HCT116 (cell line): ENCODE results near the gene FZR1. TPM values are rescaled to one million over a fixed set of nuclear protein-coding genes. Genes with fewer than 3 reads are reported as not detected.

Source experiments
- ATAC-seq: fragments of 200-7000 bp; cut with Tn5 transposase; 2 replicates; pipeline ENCODE4 v1.9.1; 2020; ENCODE audit warnings: mild to moderate bottlenecking, moderate library complexity
- BruUV-seq: library from RNA; stranded (reverse); fragments of 400-500 nt; replicated peaks from 2 replicates; lab custom pipeline; 2021; lab: Mats Ljungman, UMichigan
- CTCF ChIA-PET: fragments of 300-600 bp; sonication (Branson Sonifier 250); formaldehyde crosslinking; loops from one replicate; lab custom pipeline; 2021; ENCODE audit warnings: antibody characterized with exemption; lab: Charles Lee
- POLR2A ChIA-PET: fragments of 300-600, 350-600 bp; sonication (Branson Sonifier 250); formaldehyde crosslinking; loops from one replicate; lab custom pipeline; 2021; ENCODE audit warnings: antibody characterized with exemption; lab: Charles Lee
- RAD21 ChIA-PET, 2 experiments: fragments of 300-600 bp; sonication (Branson Sonifier 250); formaldehyde crosslinking; loops; one replicate each; lab custom pipeline; 2023; ENCODE audit warnings: low total read pairs in 2 of 2; ENCODE audit not compliant: uncharacterized antibody in 2 of 2, unreplicated experiment in 2 of 2, low non-redundant PET in 1 of 2; lab: Charles Lee
- DNase-seq: peaks from one replicate; pipeline ENCODE4 v3.0.0-alpha.2; 2010; ENCODE audit warnings: low read depth, low spot score
- H2AFZ ChIP-seq: fragments of 200-600 bp; shearing (Covaris generic), sonication (generic); 2 replicates; pipeline ENCODE4 v1.6.1; 2017; ENCODE audit warnings: low read depth, mixed run types, mixed read lengths, antibody characterized with exemption, low read length; ENCODE audit not compliant: poor library complexity, severe bottlenecking
- H3K27ac ChIP-seq: 2 replicates; pipeline ENCODE4 v1.5.1; 2012; ENCODE audit warnings: low read depth, low read length
- H3K27me3 ChIP-seq: fragments of 200-600 bp; sonication (generic); 2 replicates; pipeline ENCODE4 v1.6.1; 2016; ENCODE audit warnings: mixed run types, low read length, mixed read lengths; ENCODE audit not compliant: insufficient read depth
- H3K36me3 ChIP-seq, 2 experiments: fragments of 200-500 bp in 1 of 2; fragments of 200-600 bp in 1 of 2; sonication (Bioruptor generic) in 1 of 2; sonication (generic) in 1 of 2; 2 replicates each; pipeline versions ENCODE4 v1.5.1 to v1.6.1; 2014 to 2016; ENCODE audit warnings: low read length in 2 of 2, inconsistent platforms in 1 of 2, mixed read lengths in 1 of 2, mixed run types in 1 of 2; ENCODE audit not compliant: insufficient read depth in 2 of 2, control insufficient read depth in 1 of 2
- H3K4me1 ChIP-seq, 2 experiments: fragments of 200-600 bp in 1 of 2; sonication (generic) in 1 of 2; 2 replicates each; pipeline versions ENCODE4 v1.5.1 to v1.6.1; 2012 to 2017; ENCODE audit warnings: low read length in 2 of 2, inconsistent platforms in 1 of 2, mild to moderate bottlenecking in 1 of 2, mixed read lengths in 1 of 2, mixed run types in 1 of 2, moderate library complexity in 1 of 2; ENCODE audit not compliant: insufficient read depth in 2 of 2, control insufficient read depth in 1 of 2
- H3K4me2 ChIP-seq: fragments of 200-600 bp; sonication (generic); 2 replicates; pipeline ENCODE4 v1.6.1; 2017; ENCODE audit warnings: mixed run types, low read length, mixed read lengths
- H3K4me3 ChIP-seq, 2 experiments: fragments of 200-600 bp in 1 of 2; sonication (generic) in 1 of 2; replicated peaks in 1 of 2; 2 replicates each; pipeline ENCODE4 v1.5.1; 2011 to 2016; ENCODE audit warnings: low read length in 2 of 2, control low read depth in 1 of 2, low read depth in 1 of 2, mild to moderate bottlenecking in 1 of 2, mixed read lengths in 1 of 2, mixed run types in 1 of 2
- H3K79me2 ChIP-seq: fragments of 200-600 bp; sonication (generic); 2 replicates; pipeline ENCODE4 v1.6.1; 2017; ENCODE audit warnings: mild to moderate bottlenecking, mixed run types, low read length, moderate library complexity, mixed read lengths; ENCODE audit not compliant: insufficient read depth
- H3K9ac ChIP-seq: fragments of 200-600 bp; sonication (generic); 2 replicates; pipeline ENCODE4 v1.6.1; 2016; ENCODE audit warnings: low read length, mixed read lengths
- H3K9me2 ChIP-seq: fragments of 200-600 bp; sonication (generic), shearing (Covaris generic); 2 replicates; pipeline ENCODE4 v1.6.1; 2017; ENCODE audit warnings: mixed run types, mild to moderate bottlenecking, moderate library complexity; ENCODE audit not compliant: insufficient read depth
- H3K9me3 ChIP-seq, 2 experiments: fragments of 200-500 bp in 1 of 2; fragments of 200-600 bp in 1 of 2; sonication (Bioruptor generic) in 1 of 2; sonication (generic) in 1 of 2; 2 replicates each; pipeline ENCODE4 v1.6.1; 2014 to 2017; ENCODE audit warnings: low read length in 2 of 2, mixed read lengths in 2 of 2, inconsistent platforms in 1 of 2, low read depth in 1 of 2, mild to moderate bottlenecking in 1 of 2, mixed run types in 1 of 2, moderate library complexity in 1 of 2; ENCODE audit not compliant: control insufficient read depth in 1 of 2, insufficient read depth in 1 of 2
- H4K20me1 ChIP-seq: fragments of 200-600 bp; sonication (generic), shearing (Covaris generic); 2 replicates; pipeline ENCODE4 v1.6.1; 2017; ENCODE audit warnings: mixed run types, mild to moderate bottlenecking, moderate library complexity; ENCODE audit not compliant: insufficient read depth
- CBX3 ChIP-seq: IDR thresholded peaks from 2 replicates; pipeline ENCODE4 v1.6.1; 2012; ENCODE audit warnings: low read depth
- CTCF ChIP-seq, 3 experiments: fragments of 200-600 bp in 1 of 3; sonication (generic) in 1 of 3; IDR thresholded peaks in 2 of 3; conservative IDR thresholded peaks in 1 of 3; 2 replicates each; pipeline ENCODE4 v1.5.1; 2012 to 2017; ENCODE audit warnings: low read depth in 2 of 3, low read length in 2 of 3, antibody characterized with exemption in 1 of 3, borderline replicate concordance in 1 of 3, control low read depth in 1 of 3, mild to moderate bottlenecking in 1 of 3, mixed read lengths in 1 of 3, mixed run types in 1 of 3, moderate library complexity in 1 of 3; ENCODE audit not compliant: insufficient read depth in 1 of 3
- EGR1 ChIP-seq: IDR thresholded peaks from 2 replicates; pipeline ENCODE4 v1.6.1; 2012; ENCODE audit warnings: low read depth
- EZH2 ChIP-seq: fragments of 200-600 bp; sonication (generic); IDR thresholded peaks from 2 replicates; pipeline ENCODE4 v1.6.1; 2017; ENCODE audit warnings: antibody characterized with exemption, mixed run types
- MAX ChIP-seq: IDR thresholded peaks from 2 replicates; pipeline ENCODE4 v1.6.1; 2012
- POLR2AphosphoS5 ChIP-seq: IDR thresholded peaks from 2 replicates; pipeline ENCODE4 v1.6.1; 2011; ENCODE audit warnings: mild to moderate bottlenecking, low read depth, low read length, moderate library complexity
- REST ChIP-seq: IDR thresholded peaks from 2 replicates; pipeline ENCODE4 v1.6.1; 2012; ENCODE audit warnings: low read depth
- SIN3A ChIP-seq: IDR thresholded peaks from 2 replicates; pipeline ENCODE4 v1.6.1; 2012; ENCODE audit warnings: low read depth
- SP1 ChIP-seq: IDR thresholded peaks from 2 replicates; pipeline ENCODE4 v1.6.1; 2012; ENCODE audit warnings: low read depth
- ZFX ChIP-seq: fragments of 450-650 bp; IDR thresholded peaks from 2 replicates; pipeline ENCODE4 v1.6.1; 2017
- intact Hi-C: fragments of 100-400 bp; cut with micrococcal nuclease; formaldehyde crosslinking; loops from 2 replicates; pipeline ENCODE4 v1.10.0; 2022
- total RNA-seq: library from RNA; stranded (reverse); gene quantifications from one replicate; pipeline ENCODE4 v1.2.1, GENCODE V29; 2021; ENCODE audit not compliant: unreplicated experiment

The FZR1 gene
- total RNA-seq, 1 experiment from 2014 or later = 60.3 TPM

GRCh38 chr19:3500429-3501101, 5.5 kb upstream of the FZR1 start, which contains the start of gene DOHH (continued):
- TF ChIP-seq CTCF (IDR thresholded peaks at IDR 0.05 in 2 of 3, conservative IDR thresholded peaks at IDR 0.05 in 1 of 3; ENCODE audit: borderline replicate concordance in 1 of 3, insufficient read depth in 1 of 3, low read depth in 2 of 3, low read length in 2 of 3) = no peak
- no peak; the same call in 1 of the 2 replicates for TF ChIP-seq ZFX
- TF ChIP-seq, all 23 proteins: peak for 7

GRCh38 chr19:3501780-3502179, 4.3 kb upstream of the FZR1 start:
- intact Hi-C loops = no loop called here
- no peak overlapping the region for H3K9ac ChIP-seq
- TF ChIP-seq MAX (no peak), CTCF (IDR thresholded peaks at IDR 0.05 in 2 of 3, conservative IDR thresholded peaks at IDR 0.05 in 1 of 3; ENCODE audit: borderline replicate concordance in 1 of 3, insufficient read depth in 1 of 3, low read depth in 2 of 3, low read length in 2 of 3) (no peak), CBX3 (no peak), SP1 (no peak), POLR2AphosphoS5 (no peak), ZFX (no peak), REST (no peak), EGR1 (no peak), SIN3A (no peak), EZH2 (no peak)
- BruUV-seq = no TSS peak
- no peak overlapping the region for H3K4me3 ChIP-seq
- RAD21 ChIA-PET = no interaction called here
- H4K20me1 ChIP-seq = no peaks in the 10 kb centered on the region
- no peaks in the 10 kb centered on the region for H3K9me2 ChIP-seq
- H3K79me2 ChIP-seq = peaks cover 42% of the 10 kb centered on the region
- no peak overlapping the region for H3K4me2 ChIP-seq
- H3K27me3 ChIP-seq = no peaks in the 10 kb centered on the region
- no peak overlapping the region; the same call in 1 of the 2 replicates for H3K27ac ChIP-seq
- peaks cover 15 to 27% of the 10 kb centered on the region in 2 experiments; a peak in 3 of 4 replicates for H3K4me1 ChIP-seq
- CTCF ChIA-PET = interaction anchor here (1.0 to 2.6 kb wide), 2 partner anchors 17 to 197 kb away, joined by 5 to 7 read pairs; no protein-coding TSS in a partner anchor
- POLR2A ChIA-PET = no interaction called here
- ATAC-seq (no peak), DNase-seq (no peak)
- no peaks in the 10 kb centered on the region for H3K9me3 ChIP-seq
- H3K36me3 ChIP-seq = peaks cover 0 to under 1% of the 10 kb centered on the region in 2 experiments; a peak in 1 of 4 replicates
- no peak overlapping the region for H2AFZ ChIP-seq
